Astrocyte (in vitro differentiated cells and primary cell): Measurements from ENCODE around the gene CASKIN2. TPM values are rescaled to one million over a fixed set of nuclear protein-coding genes. Genes with fewer than 3 reads are reported as not detected.

Source experiments
- DNase-seq: peaks from one replicate; pipeline ENCODE4 v3.0.0-alpha.2; 2010; ENCODE audit warnings: low read depth
- FAIRE-seq: peaks from 2 replicates; lab custom pipeline; 2011; peaks lifted over from hg19 to GRCh38; lab: Jason Lieb, UNC
- H2AFZ ChIP-seq: 2 replicates; pipeline ENCODE4 v1.6.0; 2012; ENCODE audit warnings: low read depth, low read length, inconsistent platforms
- H3K27ac ChIP-seq: 2 replicates; pipeline ENCODE4 v1.5.1; 2011; ENCODE audit warnings: low read depth, low read length, inconsistent platforms
- H3K27me3 ChIP-seq: 2 replicates; pipeline ENCODE4 v1.6.0; 2011; ENCODE audit warnings: low read length, inconsistent platforms; ENCODE audit not compliant: insufficient read depth
- H3K36me3 ChIP-seq: 2 replicates; pipeline ENCODE4 v1.5.1; 2011; ENCODE audit warnings: low read length, inconsistent platforms; ENCODE audit not compliant: insufficient read depth
- H3K4me1 ChIP-seq: 2 replicates; pipeline ENCODE4 v1.5.1; 2011; ENCODE audit warnings: low read length, inconsistent platforms; ENCODE audit not compliant: insufficient read depth
- H3K4me2 ChIP-seq: 2 replicates; pipeline ENCODE4 v1.6.0; 2012; ENCODE audit warnings: low read length, inconsistent platforms
- H3K4me3 ChIP-seq: 2 replicates; pipeline ENCODE4 v1.5.1; 2011; ENCODE audit warnings: low read depth, mild to moderate bottlenecking, low read length, inconsistent platforms; ENCODE audit not compliant: insufficient read depth
- H3K79me2 ChIP-seq: 2 replicates; pipeline ENCODE4 v1.6.0; 2012; ENCODE audit warnings: mild to moderate bottlenecking, low read length, inconsistent platforms; ENCODE audit not compliant: insufficient read depth
- H3K9ac ChIP-seq: 2 replicates; pipeline ENCODE4 v1.6.0; 2012; ENCODE audit warnings: mild to moderate bottlenecking, low read length, inconsistent platforms
- H3K9me3 ChIP-seq: 2 replicates; pipeline ENCODE4 v1.5.1; 2012; ENCODE audit warnings: low read depth, mild to moderate bottlenecking, low read length, inconsistent platforms; ENCODE audit not compliant: insufficient read depth
- H4K20me1 ChIP-seq: 2 replicates; pipeline ENCODE4 v1.6.0; 2012; ENCODE audit warnings: low read length, inconsistent platforms; ENCODE audit not compliant: insufficient read depth
- H3K27ac Mint-ChIP-seq: one replicate; pipeline ENCODE4 v1.8.0; 2021; ENCODE audit warnings: mild to moderate bottlenecking, mixed read lengths; ENCODE audit not compliant: unreplicated experiment
- H3K27me3 Mint-ChIP-seq: one replicate; pipeline ENCODE4 v1.8.0; 2021; ENCODE audit warnings: low read depth, mixed read lengths; ENCODE audit not compliant: unreplicated experiment
- H3K36me3 Mint-ChIP-seq: one replicate; pipeline ENCODE4 v1.8.0; 2021; ENCODE audit warnings: low read depth, mixed read lengths; ENCODE audit not compliant: unreplicated experiment
- H3K4me1 Mint-ChIP-seq: one replicate; pipeline ENCODE4 v1.8.0; 2021; ENCODE audit warnings: low read depth, mixed read lengths; ENCODE audit not compliant: unreplicated experiment
- H3K4me3 Mint-ChIP-seq: one replicate; pipeline ENCODE4 v1.8.0; 2021; ENCODE audit warnings: mild to moderate bottlenecking, moderate library complexity, mixed read lengths; ENCODE audit not compliant: unreplicated experiment
- H3K9me3 Mint-ChIP-seq: one replicate; pipeline ENCODE4 v1.8.0; 2021; ENCODE audit warnings: mild to moderate bottlenecking, mixed read lengths; ENCODE audit not compliant: unreplicated experiment
- EZH2 ChIP-seq: IDR thresholded peaks from 2 replicates; pipeline ENCODE4 v1.6.1; 2012; ENCODE audit warnings: mild to moderate bottlenecking, low read length, inconsistent platforms; ENCODE audit not compliant: insufficient read depth
- total RNA-seq: library from RNA; stranded (reverse); gene quantifications from 2 replicates; pipeline ENCODE4 v1.2.1, GENCODE V29; 2021
- TF ChIP-seq, protein P1 (sequence below): IDR thresholded peaks from 2 replicates; pipeline ENCODE4 v1.5.1; 2011; ENCODE audit warnings: low read depth, mild to moderate bottlenecking, inconsistent platforms, low read length, moderate library complexity; ENCODE audit not compliant: insufficient read depth

Gene CASKIN2
- total RNA-seq, 1 donor from 2014 or later, result 22.8 TPM

DNA sequence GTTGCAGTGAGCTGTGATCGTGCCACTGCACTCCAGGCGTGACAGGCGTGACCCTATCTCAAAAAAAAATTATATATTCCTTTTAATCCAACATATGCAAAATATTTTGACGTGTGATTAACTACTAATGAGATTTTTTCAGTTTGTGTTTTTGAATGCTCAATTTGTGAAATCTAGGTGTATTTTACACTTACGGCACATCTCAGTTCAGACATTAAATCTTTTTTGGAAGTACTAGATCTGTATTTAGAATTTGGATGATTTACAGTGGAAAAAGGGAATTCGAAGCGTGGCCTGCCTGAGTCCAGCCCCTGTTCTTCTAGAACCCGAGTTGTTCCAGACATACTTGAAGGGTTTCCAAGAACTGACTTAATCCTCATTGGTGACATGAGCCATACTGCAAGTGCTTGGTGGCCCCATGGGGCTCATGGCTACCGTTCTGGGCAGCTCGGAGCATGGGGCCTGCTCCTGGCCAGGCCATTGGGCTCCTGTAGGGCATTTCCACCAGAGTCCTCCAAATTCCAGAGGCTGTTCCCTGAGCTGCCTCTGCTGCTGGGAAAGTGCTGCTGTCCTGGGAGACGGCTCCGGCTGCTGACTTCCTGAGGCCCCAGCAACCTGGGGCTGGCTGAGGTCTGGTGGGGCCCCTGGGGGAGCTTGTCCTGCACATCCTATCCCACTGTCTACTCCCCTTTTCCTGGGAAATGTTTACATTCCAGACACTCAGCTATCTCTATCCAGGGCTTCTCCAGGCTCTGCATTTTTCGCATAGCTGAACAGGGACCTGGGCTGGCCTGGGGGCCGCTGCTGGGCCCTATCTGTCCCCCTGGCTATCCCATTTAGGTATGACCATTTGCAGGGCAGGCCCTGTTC lies 37.3 kb upstream of the CASKIN2 start:
- Mint-ChIP-seq H3K27ac (peak overlapping the region; percentile 77), H3K36me3 (peaks cover 2% of the 10 kb centered on the region), H3K4me1 (peaks cover 18% of the 10 kb centered on the region), H3K27me3 (no peaks in the 10 kb centered on the region), H3K4me3 (no peak overlapping the region), H3K9me3 (no peaks in the 10 kb centered on the region)
- H3K4me3 ChIP-seq, result no peak overlapping the region
- H3K4me2 ChIP-seq, result no peak overlapping the region
- TF ChIP-seq, protein P1, sequence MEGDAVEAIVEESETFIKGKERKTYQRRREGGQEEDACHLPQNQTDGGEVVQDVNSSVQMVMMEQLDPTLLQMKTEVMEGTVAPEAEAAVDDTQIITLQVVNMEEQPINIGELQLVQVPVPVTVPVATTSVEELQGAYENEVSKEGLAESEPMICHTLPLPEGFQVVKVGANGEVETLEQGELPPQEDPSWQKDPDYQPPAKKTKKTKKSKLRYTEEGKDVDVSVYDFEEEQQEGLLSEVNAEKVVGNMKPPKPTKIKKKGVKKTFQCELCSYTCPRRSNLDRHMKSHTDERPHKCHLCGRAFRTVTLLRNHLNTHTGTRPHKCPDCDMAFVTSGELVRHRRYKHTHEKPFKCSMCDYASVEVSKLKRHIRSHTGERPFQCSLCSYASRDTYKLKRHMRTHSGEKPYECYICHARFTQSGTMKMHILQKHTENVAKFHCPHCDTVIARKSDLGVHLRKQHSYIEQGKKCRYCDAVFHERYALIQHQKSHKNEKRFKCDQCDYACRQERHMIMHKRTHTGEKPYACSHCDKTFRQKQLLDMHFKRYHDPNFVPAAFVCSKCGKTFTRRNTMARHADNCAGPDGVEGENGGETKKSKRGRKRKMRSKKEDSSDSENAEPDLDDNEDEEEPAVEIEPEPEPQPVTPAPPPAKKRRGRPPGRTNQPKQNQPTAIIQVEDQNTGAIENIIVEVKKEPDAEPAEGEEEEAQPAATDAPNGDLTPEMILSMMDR, result no peak
- TF ChIP-seq EZH2, result no peak
- H3K4me1 ChIP-seq, result peaks cover 6% of the 10 kb centered on the region
- H3K79me2 ChIP-seq, result no peaks in the 10 kb centered on the region
- no peak for FAIRE-seq
- H3K9me3 ChIP-seq, result no peaks in the 10 kb centered on the region
- no peak overlapping the region for H3K9ac ChIP-seq
- no peaks in the 10 kb centered on the region for H4K20me1 ChIP-seq
- no peak overlapping the region for H3K27ac ChIP-seq
- no peak overlapping the region for H2AFZ ChIP-seq
- H3K36me3 ChIP-seq, result no peaks in the 10 kb centered on the region
- no peak for DNase-seq
- H3K27me3 ChIP-seq, result no peaks in the 10 kb centered on the region

DNA sequence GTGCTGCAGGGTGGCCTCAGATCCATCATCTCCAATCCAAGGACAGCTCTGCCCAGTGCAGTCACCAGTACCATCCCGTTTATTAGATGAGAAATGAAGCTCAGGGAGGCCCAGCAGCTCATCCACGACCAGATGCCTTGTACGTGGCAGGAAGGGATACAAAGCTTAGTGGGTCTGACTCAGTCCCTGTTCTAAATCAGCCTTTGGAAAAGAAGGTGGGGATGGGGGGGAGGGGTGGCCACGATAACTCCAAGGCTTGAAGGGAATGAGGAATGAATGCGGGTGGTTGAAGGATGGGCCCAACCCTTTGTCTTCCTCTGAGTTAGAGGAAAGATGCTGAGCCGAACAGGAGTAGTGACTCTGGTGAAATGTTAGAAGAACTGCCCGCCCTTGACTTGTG lies 35.9 kb upstream of the CASKIN2 start:
- peaks cover 4% of the 10 kb centered on the region for H3K27me3 ChIP-seq
- H4K20me1 ChIP-seq, result no peaks in the 10 kb centered on the region
- TF ChIP-seq, protein P1, result no peak
- TF ChIP-seq EZH2, result no peak
- H3K9me3 Mint-ChIP-seq, result no peaks in the 10 kb centered on the region
- no peak for FAIRE-seq
- H3K4me1 Mint-ChIP-seq, result peaks cover 18% of the 10 kb centered on the region
- no peak overlapping the region for H3K4me3 ChIP-seq
- no peaks in the 10 kb centered on the region for H3K27me3 Mint-ChIP-seq
- H3K9ac ChIP-seq, result no peak overlapping the region
- H3K36me3 Mint-ChIP-seq, result peaks cover 2% of the 10 kb centered on the region
- peaks cover 6% of the 10 kb centered on the region for H3K4me1 ChIP-seq
- no peak for DNase-seq
- peak overlapping the region; percentile 4 for H2AFZ ChIP-seq
- H3K27ac ChIP-seq, result no peak overlapping the region
- H3K4me2 ChIP-seq, result no peak overlapping the region
- no peaks in the 10 kb centered on the region for H3K9me3 ChIP-seq
- H3K27ac Mint-ChIP-seq, result peak overlapping the region; percentile 58
- no peaks in the 10 kb centered on the region for H3K36me3 ChIP-seq
- no peak overlapping the region for H3K4me3 Mint-ChIP-seq
- H3K79me2 ChIP-seq, result no peaks in the 10 kb centered on the region

- Histone ChIP-seq H3K4me3 (no peak overlapping the region), H4K20me1 (no peaks in the 10 kb centered on the region), H3K4me1 (peaks cover 6% of the 10 kb centered on the region), H3K36me3 (no peaks in the 10 kb centered on the region), H2AFZ (no peak overlapping the region), H3K27me3 (peaks cover 4% of the 10 kb centered on the region), H3K9ac (no peak overlapping the region), H3K27ac (no peak overlapping the region), H3K9me3 (no peaks in the 10 kb centered on the region), H3K79me2 (no peaks in the 10 kb centered on the region), H3K4me2 (no peak overlapping the region)
- Mint-ChIP-seq H3K27me3 (no peaks in the 10 kb centered on the region), H3K9me3 (no peaks in the 10 kb centered on the region), H3K36me3 (peaks cover 2% of the 10 kb centered on the region), H3K4me3 (no peak overlapping the region), H3K27ac (no peak overlapping the region), H3K4me1 (peaks cover 18% of the 10 kb centered on the region)
- no peak for TF ChIP-seq EZH2
- TF ChIP-seq, protein P1, result no peak
- FAIRE-seq (no peak), DNase-seq (no peak)
Measured at GRCh38 chr17:75550139-75550465, 34.8 kb upstream of the CASKIN2 start.
